Measurements from ENCODE around the gene DCPS.
"Not testable (repeated sequence)": the region's sequence is repeated elsewhere in the genome, so short reads cannot be mapped to it uniquely, and the experiment has no call there.

DNA sequence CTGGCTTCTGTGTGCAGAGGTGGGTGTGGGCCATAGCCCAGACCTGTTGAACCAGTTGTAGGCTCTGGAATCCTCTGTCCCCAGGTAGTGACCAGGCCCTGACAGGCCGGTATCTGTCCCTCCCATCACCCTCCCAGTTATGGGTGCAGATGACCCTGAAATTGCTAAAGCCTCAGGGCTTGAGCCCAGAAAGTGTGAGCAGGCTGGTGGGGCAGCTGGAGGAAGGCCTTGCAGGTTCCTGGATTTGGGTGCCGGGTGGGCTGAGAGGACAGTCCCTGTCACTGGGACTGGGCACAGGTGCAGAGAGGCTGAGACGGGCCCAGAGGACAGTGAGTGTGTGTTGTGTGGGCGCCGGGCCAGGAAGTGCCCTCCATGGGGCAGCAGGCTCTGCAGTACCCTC lies 61.6 kb downstream of the DCPS start:
- TF ChIP-seq, protein P1, sequence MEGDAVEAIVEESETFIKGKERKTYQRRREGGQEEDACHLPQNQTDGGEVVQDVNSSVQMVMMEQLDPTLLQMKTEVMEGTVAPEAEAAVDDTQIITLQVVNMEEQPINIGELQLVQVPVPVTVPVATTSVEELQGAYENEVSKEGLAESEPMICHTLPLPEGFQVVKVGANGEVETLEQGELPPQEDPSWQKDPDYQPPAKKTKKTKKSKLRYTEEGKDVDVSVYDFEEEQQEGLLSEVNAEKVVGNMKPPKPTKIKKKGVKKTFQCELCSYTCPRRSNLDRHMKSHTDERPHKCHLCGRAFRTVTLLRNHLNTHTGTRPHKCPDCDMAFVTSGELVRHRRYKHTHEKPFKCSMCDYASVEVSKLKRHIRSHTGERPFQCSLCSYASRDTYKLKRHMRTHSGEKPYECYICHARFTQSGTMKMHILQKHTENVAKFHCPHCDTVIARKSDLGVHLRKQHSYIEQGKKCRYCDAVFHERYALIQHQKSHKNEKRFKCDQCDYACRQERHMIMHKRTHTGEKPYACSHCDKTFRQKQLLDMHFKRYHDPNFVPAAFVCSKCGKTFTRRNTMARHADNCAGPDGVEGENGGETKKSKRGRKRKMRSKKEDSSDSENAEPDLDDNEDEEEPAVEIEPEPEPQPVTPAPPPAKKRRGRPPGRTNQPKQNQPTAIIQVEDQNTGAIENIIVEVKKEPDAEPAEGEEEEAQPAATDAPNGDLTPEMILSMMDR (IDR thresholded peaks at IDR 0.05; ENCODE audit: insufficient read depth, low read length, poor library complexity, severe bottlenecking): not testable (repeated sequence)
- TF ChIP-seq EZH2phosphoT487 (conservative IDR thresholded peaks at IDR 0.05; ENCODE audit: low read length): not testable (repeated sequence)

Measured in SU-DHL-6 (cell line).